IMR-90 (cell line): ENCODE data around the gene TP53I11. TPM values are rescaled to one million over a fixed set of nuclear protein-coding genes. Genes with fewer than 3 reads are reported as not detected.

ENCODE experiments used
- ATAC-seq: fragments of 200-7000 bp; cut with Tn5 transposase; 2 replicates; pipeline ENCODE4 v1.9.1; 2020; ENCODE audit warnings: low read depth, mild to moderate bottlenecking, moderate library complexity
- BruUV-seq: library from RNA; stranded (reverse); fragments of 400-500 nt; replicated peaks from 2 replicates; lab custom pipeline; 2021; lab: Mats Ljungman, UMichigan
- CTCF ChIA-PET: fragments of 300-600 bp; formaldehyde crosslinking; extraction: SDS; loops from one replicate; lab custom pipeline; 2021; ENCODE audit warnings: antibody characterized with exemption; lab: Yijun Ruan, JAX
- POLR2A ChIA-PET: fragments of 300-600 bp; sonication (Branson Sonifier 250); formaldehyde crosslinking; loops from one replicate; lab custom pipeline; 2022; ENCODE audit warnings: antibody characterized with exemption; ENCODE audit not compliant: unreplicated experiment; lab: Charles Lee
- DNase-seq: peaks from one replicate; pipeline ENCODE4 v3.0.0; 2013
- H2AFZ ChIP-seq: replicated peaks from 2 replicates; pipeline ENCODE3; 2013; ENCODE audit warnings: low read length, mild to moderate bottlenecking; ENCODE audit not compliant: poor library complexity
- H2AK5ac ChIP-seq: 2 replicates; pipeline ENCODE4 v1.6.1; 2013; ENCODE audit warnings: low read depth, low read length, inconsistent platforms
- H2AK9ac ChIP-seq: replicated peaks from 2 replicates; pipeline ENCODE3; 2013; ENCODE audit warnings: mild to moderate bottlenecking, low read depth, low read length, moderate library complexity; ENCODE audit not compliant: poor library complexity
- H2BK120ac ChIP-seq: 2 replicates; pipeline ENCODE4 v1.6.1; 2013; ENCODE audit warnings: low read depth, low read length, inconsistent platforms
- H2BK15ac ChIP-seq: 3 replicates; pipeline ENCODE4 v1.6.1; 2013; ENCODE audit warnings: low read depth, low read length, inconsistent platforms
- H2BK20ac ChIP-seq: 2 replicates; pipeline ENCODE4 v1.6.1; 2013; ENCODE audit warnings: low read depth, mild to moderate bottlenecking, inconsistent platforms, low read length, moderate library complexity
- H2BK5ac ChIP-seq: 2 replicates; pipeline ENCODE4 v1.6.1; 2013; ENCODE audit warnings: mild to moderate bottlenecking, low read depth, low read length, inconsistent platforms; ENCODE audit not compliant: poor library complexity, severe bottlenecking
- H3K14ac ChIP-seq: replicated peaks from 2 replicates; pipeline ENCODE4 v1.6.1; 2013; ENCODE audit warnings: low read depth, low read length, inconsistent platforms
- H3K18ac ChIP-seq: 2 replicates; pipeline ENCODE4 v1.6.1; 2013; ENCODE audit warnings: low read depth, low read length, control low read depth
- H3K23ac ChIP-seq: 2 replicates; pipeline ENCODE4 v1.6.1; 2013; ENCODE audit warnings: low read depth, low read length, inconsistent platforms
- H3K27ac ChIP-seq: 2 replicates; pipeline ENCODE4 v1.5.1; 2013; ENCODE audit warnings: mild to moderate bottlenecking, control low read depth, low read length; ENCODE audit not compliant: insufficient read depth
- H3K27me3 ChIP-seq: 2 replicates; pipeline ENCODE4 v1.6.1; 2013; ENCODE audit warnings: low read length; ENCODE audit not compliant: control insufficient read depth, insufficient read depth
- H3K36me3 ChIP-seq: 2 replicates; pipeline ENCODE4 v1.6.1; 2013; ENCODE audit warnings: low read length, mixed read lengths; ENCODE audit not compliant: control insufficient read depth, insufficient read depth
- H3K4ac ChIP-seq: 2 replicates; pipeline ENCODE4 v1.6.1; 2013; ENCODE audit warnings: low read depth, low read length, inconsistent platforms
- H3K4me1 ChIP-seq: 2 replicates; pipeline ENCODE4 v1.6.1; 2013; ENCODE audit warnings: low read length, mixed read lengths; ENCODE audit not compliant: control insufficient read depth, insufficient read depth
- H3K4me2 ChIP-seq: 2 replicates; pipeline ENCODE4 v1.6.1; 2013; ENCODE audit warnings: low read depth, mild to moderate bottlenecking, control low read depth, low read length, moderate library complexity
- H3K4me3 ChIP-seq: 2 replicates; pipeline ENCODE4 v1.5.1; 2013; ENCODE audit warnings: low read depth, mild to moderate bottlenecking, control low read depth, low read length, moderate library complexity; ENCODE audit not compliant: insufficient read depth
- H3K56ac ChIP-seq: 2 replicates; pipeline ENCODE4 v1.6.1; 2013; ENCODE audit warnings: low read length, inconsistent platforms; ENCODE audit not compliant: insufficient read depth; ENCODE audit errors: extremely low read depth
- H3K79me1 ChIP-seq, 2 experiments: 2 replicates each; pipeline ENCODE4 v1.6.1; 2013; ENCODE audit warnings: low read length in 2 of 2, inconsistent platforms in 1 of 2, low read depth in 1 of 2
- H3K9ac ChIP-seq: 2 replicates; pipeline ENCODE4 v1.6.1; 2013; ENCODE audit warnings: low read depth, low read length, control low read depth
- H3K9me1 ChIP-seq: 2 replicates; pipeline ENCODE4 v1.6.1; 2013; ENCODE audit warnings: low read length, inconsistent platforms; ENCODE audit not compliant: insufficient read depth
- H3K9me3 ChIP-seq: 2 replicates; pipeline ENCODE4 v1.6.1; 2013; ENCODE audit warnings: low read length; ENCODE audit not compliant: control insufficient read depth, insufficient read depth
- H4K20me1 ChIP-seq: 2 replicates; pipeline ENCODE4 v1.6.1; 2013; ENCODE audit warnings: low read length, inconsistent platforms; ENCODE audit not compliant: insufficient read depth
- H4K5ac ChIP-seq: 2 replicates; pipeline ENCODE4 v1.6.1; 2013; ENCODE audit warnings: mild to moderate bottlenecking, low read depth, low read length, control low read depth
- H4K8ac ChIP-seq, 2 experiments: 2 replicates each; pipeline ENCODE4 v1.6.1; 2013; ENCODE audit warnings: low read depth in 2 of 2, low read length in 2 of 2, control low read depth in 1 of 2, inconsistent platforms in 1 of 2
- H4K91ac ChIP-seq: 2 replicates; pipeline ENCODE4 v1.6.1; 2013; ENCODE audit warnings: low read depth, low read length, inconsistent platforms; ENCODE audit not compliant: insufficient read depth
- CEBPB ChIP-seq: IDR thresholded peaks from 2 replicates; pipeline ENCODE4 v1.6.1; 2012; ENCODE audit warnings: low read depth, low read length, improper control_type of control experiment
- CTCF ChIP-seq: conservative IDR thresholded peaks from 2 replicates; pipeline ENCODE4 v1.5.1; 2012; ENCODE audit warnings: mild to moderate bottlenecking, low read depth, low read length, improper control_type of control experiment
- ELK1 ChIP-seq: fragments of 150-350 bp; IDR thresholded peaks from 2 replicates; pipeline ENCODE4 v1.6.1; 2016; ENCODE audit warnings: low read depth, mild to moderate bottlenecking, low read length, moderate library complexity, borderline replicate concordance
- MAFK ChIP-seq: IDR thresholded peaks from 2 replicates; pipeline ENCODE4 v1.6.1; 2012; ENCODE audit warnings: low read depth, low read length, improper control_type of control experiment
- NFE2L2 ChIP-seq: fragments of 150-350 bp; IDR thresholded peaks from 2 replicates; pipeline ENCODE4 v1.6.1; 2016; ENCODE audit warnings: low read depth, mild to moderate bottlenecking, low read length
- POLR2A ChIP-seq: IDR thresholded peaks from 2 replicates; pipeline ENCODE4 v1.6.1; 2012; ENCODE audit warnings: mild to moderate bottlenecking, low read depth, low read length
- RCOR1 ChIP-seq: IDR thresholded peaks from 2 replicates; pipeline ENCODE4 v1.6.1; 2012; ENCODE audit warnings: mild to moderate bottlenecking, low read length, improper control_type of control experiment; ENCODE audit not compliant: insufficient replicate concordance
- RFX5 ChIP-seq: IDR thresholded peaks from 2 replicates; pipeline ENCODE4 v1.8.0; 2012; ENCODE audit warnings: low read depth, mild to moderate bottlenecking, low read length, moderate library complexity
- SMC3 ChIP-seq: fragments of 150-350 bp; IDR thresholded peaks from 2 replicates; pipeline ENCODE4 v1.6.1; 2016; ENCODE audit warnings: low read depth, mild to moderate bottlenecking, antibody characterized with exemption, low read length, moderate library complexity
- dilution Hi-C: fragments of 300-500 bp; cut with HindIII; formaldehyde crosslinking; loops from one replicate; pipeline ENCODE4 v1.14.3; 2018; ENCODE audit warnings: low sequenced_read_pairs; ENCODE audit not compliant: unreplicated experiment
- in situ Hi-C: fragments of 300-500 bp; cut with MboI; formaldehyde crosslinking; loops from 3 replicates; pipeline ENCODE4 v1.14.3; 2019; ENCODE audit warnings: low sequenced_read_pairs, inconsistent platforms, mixed read lengths
- intact Hi-C: fragments of 100-400 bp; cut with micrococcal nuclease; formaldehyde crosslinking; loops from 2 replicates; pipeline ENCODE4 v1.10.0; 2022
- polyA plus RNA-seq, 3 experiments: library from polyadenylated mRNA; depleted of rRNA; stranded (reverse); fragments of >200 nt; gene quantifications; 2 replicates each; pipeline ENCODE4 v1.2.3, GENCODE V29; 2012; ENCODE audit warnings: low replicate concordance in 1 of 3
- total RNA-seq: library from RNA; depleted of rRNA; stranded (reverse); fragments of >200 nt; gene quantifications from 2 replicates; pipeline ENCODE4 v1.2.3, GENCODE V29; 2012

Gene TP53I11
- total and polyA plus RNA-seq, 2 of the 4 experiments (the other 2 are of a cell fraction), result 3.9 to 22.0 TPM

- POLR2A ChIA-PET, result no interaction called here
- TF ChIP-seq POLR2A (no peak), ELK1 (no peak), NFE2L2 (no peak), CTCF (no peak), MAFK (no peak), SMC3 (no peak), RCOR1 (no peak), RFX5 (no peak), CEBPB (no peak)
These were observed 37.2 kb downstream of the TP53I11 start for GRCh38 chr11:44913502-44913901.

More at GRCh38 chr11:44913502-44913901, 37.2 kb downstream of the TP53I11 start:
- no peak overlapping the region for H3K18ac ChIP-seq
- H3K9me3 ChIP-seq, result no peaks in the 10 kb centered on the region
- H3K4me1 ChIP-seq, result peaks cover 1% of the 10 kb centered on the region; the same call in 1 of the 2 replicates
- in situ Hi-C loops, result loop anchor here (25.0 kb wide), 1 partner anchor 801 kb away; no protein-coding TSS in a partner anchor
- H2AK5ac ChIP-seq, result no peak overlapping the region
- H4K20me1 ChIP-seq, result no peaks in the 10 kb centered on the region
- H2AFZ ChIP-seq, result no peak overlapping the region
- no peaks in the 10 kb centered on the region for H3K36me3 ChIP-seq
- H3K9me1 ChIP-seq, result no peaks in the 10 kb centered on the region
- H4K8ac ChIP-seq, result no peak overlapping the region
- H2BK15ac ChIP-seq, result no peak overlapping the region
- no peak overlapping the region for H4K91ac ChIP-seq
- no peak overlapping the region for H2AK9ac ChIP-seq
- BruUV-seq, result no TSS peak
- no peak overlapping the region for H3K56ac ChIP-seq
- H4K5ac ChIP-seq, result no peak overlapping the region
- DNase-seq (no peak), ATAC-seq (no peak)
- no peak overlapping the region for H3K14ac ChIP-seq
- H3K27me3 ChIP-seq, result peaks cover 11% of the 10 kb centered on the region
- intact Hi-C loops, result loop anchor here (5.0 kb wide), 1 partner anchor 186 kb away; the partner anchor contains the start of gene TSPAN18
- no peak overlapping the region for H3K4me2 ChIP-seq
- H3K9ac ChIP-seq, result no peak overlapping the region
- H3K4me3 ChIP-seq, result no peak overlapping the region
- no peak overlapping the region for H3K4ac ChIP-seq
- no peak overlapping the region for H2BK20ac ChIP-seq
- CTCF ChIA-PET, result interaction anchor here (0.6 kb wide), 1 partner anchor 12 kb away, joined by 3 read pairs; no protein-coding TSS in a partner anchor
- H3K23ac ChIP-seq, result no peak overlapping the region
- no peak overlapping the region for H2BK120ac ChIP-seq
- dilution Hi-C loops, result no loop called here
- H3K27ac ChIP-seq, result no peak overlapping the region
- H2BK5ac ChIP-seq, result no peak overlapping the region
- H3K79me1 ChIP-seq, result no peaks in the 10 kb centered on the region
